GM21576 (cell line): ENCODE data around the gene RAB23.
A peak's percentile ranks its signal among the peaks of the same experiment; 100 is the strongest.
"Not testable (repeated sequence)": the region's sequence is repeated elsewhere in the genome, so short reads cannot be mapped to it uniquely, and the experiment has no call there.

Experiments used
- ATAC-seq: cut with Tn5 transposase; IDR thresholded peaks from one replicate; pipeline ENCODE4 v1.9.1; 2021; ENCODE audit warnings: mild to moderate bottlenecking, moderate library complexity; ENCODE audit not compliant: unreplicated experiment

The RAB23 gene

DNA sequence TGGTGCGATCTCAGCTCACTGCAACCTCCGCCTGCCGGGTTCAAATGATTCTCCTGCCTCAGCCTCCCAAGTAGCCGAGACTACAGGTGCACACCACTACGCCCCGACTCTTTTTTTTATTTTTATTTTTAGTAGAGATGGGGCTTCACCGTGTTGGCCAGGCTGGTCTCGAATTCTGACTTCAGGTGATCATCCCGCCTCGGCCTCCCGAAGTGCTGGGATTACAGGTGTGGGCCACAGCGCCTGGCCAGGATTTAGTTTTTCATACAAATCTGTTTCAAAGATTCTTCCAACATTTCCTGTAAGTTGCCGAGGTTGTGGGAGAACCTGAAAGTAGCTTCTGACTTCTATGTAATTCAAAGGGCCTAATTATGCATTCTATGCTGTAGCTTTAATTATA, 21.4 kb upstream of the RAB23 start:
- ATAC-seq, result not testable (repeated sequence)

DNA sequence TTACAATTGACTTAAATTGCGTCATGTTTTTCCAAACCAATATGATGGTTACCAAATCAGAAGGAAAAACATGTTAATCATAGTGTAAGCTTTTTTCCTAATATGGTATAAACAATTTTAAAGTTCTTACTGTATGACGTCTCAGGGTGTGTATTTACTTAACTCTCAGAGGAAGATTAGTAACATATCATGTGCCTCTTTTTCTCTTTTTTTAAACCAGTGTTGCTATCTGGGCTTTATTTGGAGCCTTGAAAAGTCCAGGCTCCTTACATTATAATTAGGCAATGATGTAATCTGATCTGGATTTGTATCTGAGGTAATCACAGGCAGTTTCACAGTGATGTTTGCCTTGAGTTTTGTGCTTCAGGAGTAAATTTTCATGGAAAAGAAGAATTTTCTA, 20.4 kb upstream of the RAB23 start:
- ATAC-seq, result no peak

DNA sequence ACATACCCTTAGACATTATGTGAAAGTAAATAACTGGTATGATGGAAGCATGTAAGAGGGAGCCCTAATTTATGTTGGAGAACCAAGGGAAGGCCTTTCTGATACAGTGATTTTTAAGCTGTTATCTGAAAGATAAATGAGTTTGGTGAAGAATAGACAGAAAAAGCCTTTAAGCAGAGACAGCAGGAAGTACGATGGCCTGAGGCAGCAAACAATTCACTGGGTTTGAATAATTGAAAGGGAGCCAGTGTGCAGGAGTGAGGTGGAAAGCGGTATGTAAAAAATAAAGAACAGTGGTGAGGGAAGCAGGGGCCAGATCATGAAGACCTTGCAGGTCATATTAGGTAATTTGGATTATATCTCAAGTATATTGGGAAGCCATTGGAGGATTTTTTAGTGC, 4.1 kb upstream of the RAB23 start:
- ATAC-seq, result no peak

DNA sequence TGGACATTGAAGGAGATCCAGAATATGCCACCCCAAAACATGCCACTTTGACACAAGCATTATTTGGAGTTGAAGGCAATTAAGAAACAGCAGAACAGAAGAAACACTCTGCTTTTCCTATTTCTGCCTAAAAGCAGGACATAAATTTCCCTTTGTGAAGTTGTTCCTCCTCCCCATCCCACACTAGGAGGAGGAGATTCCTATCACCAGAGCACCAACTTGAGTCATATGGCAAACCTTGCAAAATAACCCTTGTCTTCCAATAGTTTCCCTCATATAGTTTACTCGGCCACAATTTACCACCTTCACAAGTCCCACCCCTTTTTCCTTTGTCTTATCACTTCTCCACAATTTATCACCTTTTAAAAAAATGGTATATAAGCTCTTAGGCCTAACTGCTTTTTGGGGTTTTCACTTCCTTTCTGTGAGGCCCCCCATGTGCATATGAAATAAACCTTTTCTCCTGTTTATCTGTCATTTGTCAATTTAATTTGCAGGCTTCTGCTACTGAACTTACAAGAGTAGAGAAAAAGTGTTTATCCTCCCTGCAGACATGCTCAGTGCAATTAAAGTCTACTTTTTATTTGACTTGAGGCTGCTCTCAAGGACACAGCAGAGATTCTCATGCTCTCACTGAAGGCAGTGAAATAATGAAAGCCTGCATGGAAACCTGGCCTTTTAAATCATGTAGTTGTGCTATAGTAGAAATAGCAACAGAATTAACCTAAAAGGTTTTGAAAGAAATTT, 2.8 kb upstream of the RAB23 start:
- ATAC-seq, result no peak

DNA sequence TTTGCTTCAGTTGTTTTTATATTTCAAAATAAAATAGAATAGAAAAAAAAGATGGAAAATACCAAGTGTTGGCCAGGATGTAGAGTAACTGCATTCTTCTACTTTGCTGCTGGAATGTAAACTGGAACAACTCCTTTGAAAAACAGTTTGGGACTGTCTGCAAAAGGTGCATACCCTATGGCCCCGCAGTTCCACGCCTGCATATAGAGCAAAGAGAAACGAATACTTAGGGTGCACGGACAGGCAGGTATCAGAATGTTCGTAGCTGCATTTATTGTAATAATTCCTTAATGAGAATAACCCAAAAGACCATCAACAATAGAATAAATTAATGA, 603 bp upstream of the RAB23 start:
- ATAC-seq, result no peak

DNA sequence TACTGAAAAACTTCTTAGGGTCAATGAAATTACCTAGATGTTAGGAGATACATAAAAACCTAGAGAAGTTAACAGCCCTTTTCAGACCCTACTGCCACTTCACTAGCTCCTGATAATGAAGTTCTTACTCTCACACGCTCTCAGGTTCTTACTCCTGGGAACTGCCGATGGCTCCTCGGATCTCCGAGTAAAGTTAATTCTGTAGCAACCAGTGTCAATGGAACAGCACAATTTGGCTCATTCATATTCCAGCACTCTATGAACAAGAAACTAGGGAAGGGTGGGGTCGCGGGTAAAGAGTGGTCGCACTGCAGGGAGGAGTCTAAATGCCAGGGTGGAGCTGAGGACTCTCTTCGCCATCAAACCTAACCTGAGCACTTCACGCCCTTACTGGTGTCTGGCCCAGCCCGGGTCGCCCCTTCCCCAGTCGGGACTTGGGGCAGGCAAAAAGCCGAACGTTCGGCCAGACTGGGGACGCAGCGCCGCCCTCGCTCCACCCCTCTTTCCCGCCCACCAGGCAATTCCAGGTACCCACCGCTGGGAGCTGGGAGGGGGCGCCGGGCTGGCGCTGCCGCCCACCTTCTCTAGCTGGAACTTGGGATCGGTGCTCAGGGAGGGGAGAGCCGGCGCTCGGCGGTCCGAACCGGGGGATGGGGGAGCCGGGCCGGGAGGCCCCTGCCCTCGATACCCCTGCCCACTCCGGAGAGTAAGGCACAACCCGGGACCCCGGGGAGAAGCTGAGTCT, 744 bp downstream of the RAB23 start:
- peak; percentile 50 for ATAC-seq

DNA sequence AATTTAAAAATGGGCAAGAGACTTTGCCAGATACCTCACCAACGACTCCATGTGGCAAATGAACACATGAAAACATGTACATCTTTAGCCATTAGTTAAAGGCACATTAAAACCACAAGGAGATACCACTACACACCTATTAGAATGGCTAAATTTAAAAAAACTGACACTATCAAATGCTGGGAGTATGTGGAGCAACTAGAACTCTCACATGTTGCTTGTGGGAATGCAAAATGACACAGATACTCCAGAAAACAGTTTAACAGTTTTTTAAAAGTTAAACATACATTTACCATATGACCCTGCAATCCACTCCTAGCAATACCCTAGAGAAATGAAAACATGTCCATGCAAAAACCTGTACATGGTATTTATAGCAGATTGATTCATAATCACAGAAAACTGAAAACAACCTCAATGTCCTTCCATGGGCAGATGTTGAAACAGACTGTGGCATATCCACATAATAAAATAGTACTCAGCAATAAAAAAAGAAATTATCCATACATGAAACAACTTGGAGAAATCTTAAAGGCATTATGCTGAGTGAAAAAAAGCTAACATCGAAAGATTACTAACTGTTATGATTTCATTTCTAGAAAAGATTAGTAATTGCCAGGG, 1.9 kb downstream of the RAB23 start:
- no peak for ATAC-seq

DNA sequence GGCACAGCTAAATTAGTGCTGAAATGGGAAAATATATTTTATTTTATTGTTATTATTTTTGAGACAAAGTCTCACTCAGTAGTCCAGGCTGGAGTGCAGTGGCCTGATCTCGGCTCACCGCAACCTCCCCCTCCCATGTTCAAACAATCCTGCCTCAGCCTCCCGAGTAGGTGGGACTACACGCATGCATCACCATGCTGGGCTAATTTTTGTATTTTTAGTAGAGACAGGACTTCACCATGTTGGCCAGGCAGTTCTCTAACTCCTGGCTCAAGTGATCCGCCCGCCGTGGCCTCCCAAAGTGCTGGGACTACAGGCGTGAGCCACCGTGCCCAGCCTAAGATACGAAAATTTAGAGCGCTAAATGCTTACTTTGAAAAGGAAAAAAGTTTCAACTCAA, 4.8 kb downstream of the RAB23 start:
- ATAC-seq, result no peak

DNA sequence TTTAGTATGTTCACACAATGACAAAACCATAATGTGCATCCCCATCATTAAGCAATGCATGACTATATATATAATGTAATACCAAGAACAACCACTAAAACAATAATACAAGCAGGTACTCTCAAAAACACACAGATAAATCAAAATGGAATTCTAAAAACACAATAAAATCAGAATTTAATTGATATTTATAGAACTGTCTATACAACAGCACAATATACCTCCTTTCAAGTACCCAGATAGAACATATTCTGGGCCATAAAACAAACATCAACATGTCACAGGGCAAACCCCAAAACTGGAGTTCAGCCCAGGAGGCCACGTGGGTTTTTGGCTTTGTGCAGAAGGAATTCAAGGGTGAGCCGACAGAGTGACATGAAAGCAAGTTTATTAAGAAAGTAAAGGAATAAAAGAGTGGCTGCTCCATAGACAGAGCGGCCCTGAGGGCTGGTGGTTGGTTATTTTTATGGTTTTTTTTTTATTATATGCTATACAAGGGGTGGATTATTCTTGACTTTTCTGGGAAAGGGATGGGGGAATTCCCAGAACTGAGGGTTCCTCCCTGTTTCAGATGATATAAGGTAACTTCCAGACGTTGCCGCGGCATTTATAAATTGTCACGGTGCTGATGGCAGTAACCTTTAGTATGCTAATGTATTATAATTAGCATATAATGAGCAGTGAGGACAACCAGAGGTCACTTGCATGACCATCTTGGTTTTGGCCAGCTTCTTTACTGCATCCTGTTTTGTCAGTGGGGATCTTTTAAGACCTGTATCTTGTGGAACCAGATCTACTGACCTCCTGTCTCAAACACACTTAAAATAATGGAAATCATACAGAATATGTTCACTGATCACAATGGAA, 5.6 kb downstream of the RAB23 start:
- ATAC-seq, result no peak

DNA sequence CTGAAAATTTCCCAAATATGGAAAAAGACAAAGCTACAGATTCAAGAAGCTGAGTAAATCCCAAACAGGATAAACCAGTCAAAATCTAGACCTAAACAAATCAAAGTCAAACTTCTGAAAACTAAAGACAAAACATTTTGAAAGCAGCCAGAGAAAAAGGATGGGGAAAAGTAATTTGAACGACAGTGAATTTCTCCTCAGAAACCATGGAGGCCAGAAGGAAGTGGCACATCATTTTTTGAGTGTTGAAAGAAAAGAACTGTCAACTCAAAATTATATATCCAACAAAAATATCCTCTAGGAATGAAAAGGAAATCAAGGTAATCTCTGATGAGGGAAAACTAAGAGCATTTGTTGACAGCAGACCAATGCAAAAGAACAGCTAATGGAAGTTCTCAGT, 6.8 kb downstream of the RAB23 start:
- ATAC-seq, result no peak

DNA sequence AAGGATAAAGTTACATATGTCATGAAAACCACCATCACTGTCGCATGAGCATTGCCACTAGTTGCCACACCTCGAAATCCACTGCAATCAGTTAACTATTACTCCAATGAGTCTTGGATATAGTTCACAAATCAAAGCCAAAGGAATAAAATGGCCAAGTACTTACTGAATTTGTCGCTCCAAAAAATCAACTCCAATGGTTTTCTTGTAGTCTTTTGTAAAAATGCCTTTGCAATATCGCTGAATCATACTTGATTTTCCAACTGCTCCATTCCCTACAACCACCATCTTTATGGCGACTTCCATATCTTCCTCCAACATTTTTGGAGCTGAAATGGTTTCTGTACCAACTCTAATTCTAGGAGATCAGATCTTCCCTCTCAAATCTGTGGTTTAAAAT, 12.0 kb downstream of the RAB23 start:
- no peak for ATAC-seq

DNA sequence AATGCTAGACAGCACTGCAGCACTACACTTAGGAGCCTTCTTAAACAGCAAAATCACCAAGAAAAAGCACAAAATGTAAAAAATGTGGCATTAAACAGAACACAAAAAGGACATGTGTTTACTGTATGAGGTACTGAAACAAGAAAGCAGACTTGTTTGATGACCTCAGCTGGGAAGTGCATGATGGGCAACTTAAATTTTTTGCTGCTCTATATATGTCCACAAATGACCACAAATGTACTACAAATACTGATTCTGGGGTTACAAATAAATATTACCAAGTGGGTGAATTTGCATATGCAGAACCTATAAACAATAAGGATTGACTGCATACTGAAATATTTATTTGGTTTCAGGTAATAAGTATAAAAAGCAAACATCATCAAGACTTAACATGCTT, 13.1 kb downstream of the RAB23 start:
- ATAC-seq, result no peak

DNA sequence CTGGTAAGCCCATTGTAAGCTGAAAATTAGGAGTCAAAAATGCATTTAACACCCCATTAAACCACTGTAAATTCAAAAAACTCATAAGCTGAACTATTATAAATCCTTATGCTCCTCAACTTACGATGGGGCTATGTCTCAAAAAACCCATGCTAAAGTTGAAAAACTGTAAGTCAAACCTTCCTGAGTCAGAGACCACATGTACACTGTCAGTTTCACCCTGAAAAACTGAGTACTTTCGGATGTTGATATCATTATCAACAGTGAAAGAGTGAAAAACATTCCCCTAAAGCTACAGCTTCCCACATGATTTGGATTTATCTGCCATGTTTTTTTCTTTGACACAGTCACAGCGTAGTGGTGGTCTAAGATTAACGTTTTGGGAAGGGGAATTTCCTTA, 14.2 kb downstream of the RAB23 start:
- no peak for ATAC-seq

DNA sequence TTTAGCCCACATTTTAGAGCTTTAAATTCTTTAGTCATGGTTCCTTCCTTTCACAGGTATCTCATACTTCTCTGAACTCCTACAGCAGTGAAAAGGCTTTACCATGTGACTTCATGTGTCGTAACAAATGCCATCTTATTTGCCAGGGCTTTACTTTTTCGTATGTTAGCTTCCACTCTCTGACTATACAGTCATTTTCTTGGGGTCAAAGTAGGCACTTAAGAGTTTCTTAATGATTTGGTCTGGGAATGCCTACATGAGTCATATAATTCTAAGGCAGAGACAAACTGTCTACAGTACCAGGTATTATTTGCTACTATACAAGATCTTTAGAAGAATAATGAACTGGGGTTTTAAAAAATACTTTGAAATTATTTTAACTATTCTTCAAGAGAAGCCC, 15.0 kb downstream of the RAB23 start:
- no peak for ATAC-seq

DNA sequence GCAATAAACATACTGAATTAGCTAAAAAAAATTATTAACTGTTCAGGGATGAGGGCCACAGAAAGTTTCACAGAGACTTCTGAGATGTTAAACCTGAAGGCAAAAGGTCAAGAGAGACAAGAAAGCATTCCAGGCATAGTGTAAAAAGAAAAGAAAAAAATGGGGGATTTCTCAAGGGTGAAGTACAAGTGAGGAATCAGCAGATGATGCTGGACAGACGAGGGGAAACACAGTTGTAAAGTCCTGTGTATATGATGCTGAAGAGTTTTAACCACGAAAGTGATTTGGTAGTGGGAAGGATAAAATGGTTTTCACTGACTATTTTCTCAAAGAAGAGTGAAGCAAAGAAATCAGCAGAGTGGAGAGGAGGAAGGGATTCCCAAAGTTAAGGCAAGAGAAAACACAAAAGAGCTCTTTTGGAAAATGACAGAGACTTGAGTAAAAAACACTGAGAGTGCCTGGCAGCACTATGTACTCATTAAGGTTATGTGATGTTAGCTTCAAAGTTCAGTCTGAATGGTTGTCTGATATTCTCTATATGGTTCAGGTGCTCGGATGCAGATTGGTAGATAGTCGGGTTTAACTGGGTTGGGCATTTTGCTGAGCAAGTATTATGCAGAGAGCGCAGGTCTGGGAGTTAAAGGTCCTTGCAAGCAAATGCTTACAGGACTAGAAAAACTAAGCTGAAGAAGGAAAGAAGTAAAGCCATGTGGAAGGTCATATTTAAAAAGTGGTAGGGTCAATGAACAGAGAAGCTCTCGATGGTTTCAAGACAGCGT, 16.4 kb downstream of the RAB23 start:
- ATAC-seq, result no peak

DNA sequence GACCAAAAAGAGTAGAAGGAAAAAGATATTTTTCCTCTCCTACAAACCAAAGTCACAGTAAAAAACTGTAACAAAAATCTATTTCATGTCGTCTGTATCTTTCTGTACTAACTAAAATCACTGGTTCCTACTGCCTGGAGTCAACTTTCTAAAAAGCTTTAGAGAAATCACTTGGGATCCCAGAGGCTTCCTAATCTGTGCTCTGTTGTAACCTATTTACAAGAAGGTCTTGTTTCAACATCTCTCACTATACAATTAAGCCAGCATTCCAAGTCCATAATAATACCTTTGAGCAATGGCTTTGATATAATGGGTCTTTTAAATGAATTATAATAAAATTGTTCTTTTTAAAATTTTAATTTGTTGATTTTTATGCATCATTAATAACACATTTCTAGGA, 20.4 kb downstream of the RAB23 start:
- ATAC-seq, result no peak

DNA sequence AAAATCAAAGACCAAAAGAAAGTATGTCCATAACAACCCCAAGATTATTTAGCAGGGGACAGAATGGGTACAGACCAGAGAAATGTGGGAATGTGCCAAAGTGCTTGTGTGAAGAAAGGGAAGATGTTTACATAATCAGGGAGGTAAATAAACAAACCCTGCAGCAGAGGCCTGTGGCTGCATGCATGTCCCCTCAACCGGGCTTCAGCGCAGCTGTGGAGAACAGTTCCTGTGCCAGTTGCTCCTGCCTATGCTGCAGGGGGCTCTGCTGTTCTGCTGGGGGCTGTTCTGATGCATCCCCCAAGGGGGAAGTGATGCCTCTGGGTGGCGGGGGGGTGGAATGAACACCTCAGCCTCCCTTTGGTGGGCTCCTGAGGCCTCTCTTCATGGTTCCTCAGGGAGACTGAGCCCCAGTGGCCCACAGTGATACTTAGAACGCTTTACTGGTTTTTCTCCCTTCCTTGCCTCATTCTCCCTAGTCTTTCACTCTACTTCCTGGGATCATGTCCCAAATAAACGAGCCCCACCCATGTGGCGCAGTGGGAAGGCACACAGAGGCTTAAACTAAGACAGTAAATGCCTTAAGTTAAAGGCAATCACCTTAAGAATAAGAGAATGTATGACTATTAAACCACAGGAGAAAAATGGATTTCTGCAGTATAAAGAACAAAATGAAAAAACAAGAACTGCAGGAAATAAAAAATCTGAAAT, 23.0 kb downstream of the RAB23 start:
- ATAC-seq, result no peak

DNA sequence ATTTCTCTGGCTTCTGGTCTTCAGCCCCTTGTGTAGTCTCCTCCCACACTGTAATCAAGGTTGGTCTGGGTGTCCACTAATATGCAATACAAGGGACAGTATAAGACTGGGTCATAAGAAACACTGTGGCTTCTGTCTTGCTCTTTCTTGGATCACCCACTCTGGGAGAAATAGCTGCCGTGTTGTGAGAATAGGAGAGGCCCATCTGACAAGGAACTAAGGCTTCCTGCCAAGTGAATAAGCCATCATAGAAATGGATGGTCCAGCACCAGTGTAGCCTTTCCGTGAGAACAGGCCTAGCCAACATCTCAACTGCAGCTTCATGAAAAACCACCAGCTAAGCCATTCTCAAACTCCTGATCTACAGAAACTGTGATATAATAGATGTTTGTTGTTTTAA, 26.6 kb downstream of the RAB23 start:
- ATAC-seq, result no peak

DNA sequence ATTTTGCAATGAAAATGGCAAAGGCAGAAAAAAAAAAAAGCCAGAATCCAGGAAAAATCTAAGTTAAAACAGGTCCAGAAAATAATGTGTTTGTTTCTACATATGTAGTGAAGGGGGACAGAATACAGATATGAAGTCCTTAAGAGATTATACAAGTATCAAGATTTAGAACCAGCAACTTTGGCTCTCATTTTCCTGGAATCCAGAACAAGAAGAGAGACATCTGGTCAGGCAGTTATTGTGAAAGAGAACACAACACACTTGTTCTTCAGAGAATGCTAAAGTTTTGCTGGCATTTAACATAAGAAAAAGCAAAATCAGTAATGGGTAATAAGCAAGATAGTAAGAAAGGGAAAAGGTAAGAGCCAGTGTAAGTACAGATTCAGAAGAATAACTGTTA, 28.9 kb downstream of the RAB23 start:
- no peak for ATAC-seq

DNA sequence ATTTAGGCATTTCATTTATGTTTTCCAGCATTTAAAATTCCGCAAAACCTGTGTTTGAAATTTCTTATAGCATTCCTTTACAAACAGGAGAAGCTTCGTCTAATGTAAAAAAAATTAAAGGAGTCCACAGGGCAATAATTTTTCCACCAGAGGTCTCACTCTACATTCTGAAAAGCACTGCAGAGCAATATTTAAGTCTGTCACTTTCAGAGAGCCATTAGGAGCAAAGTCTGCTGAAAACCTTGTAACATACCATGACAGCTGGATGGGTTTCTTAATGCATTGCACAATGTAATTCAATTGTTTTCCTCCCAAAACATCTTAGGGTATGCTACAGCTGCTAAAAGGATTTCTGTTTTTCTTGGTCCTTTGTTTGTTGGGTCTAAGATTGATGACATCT, 32.0 kb downstream of the RAB23 start:
- no peak for ATAC-seq
